HG03571 (cell line): ENCODE results near the gene RTEL1.
A peak's percentile ranks its signal among the peaks of the same experiment; 100 is the strongest.
"Not testable (repeated sequence)": the region's sequence is repeated elsewhere in the genome, so short reads cannot be mapped to it uniquely, and the experiment has no call there.

Experiments used
- ATAC-seq: cut with Tn5 transposase; IDR thresholded peaks from one replicate; pipeline ENCODE4 v1.9.1; 2021; ENCODE audit not compliant: unreplicated experiment

RTEL1 gene

GRCh38 chr20:63628246-63628975 lies 29.7 kb upstream of the RTEL1 start:
- ATAC-seq, result no peak

DNA sequence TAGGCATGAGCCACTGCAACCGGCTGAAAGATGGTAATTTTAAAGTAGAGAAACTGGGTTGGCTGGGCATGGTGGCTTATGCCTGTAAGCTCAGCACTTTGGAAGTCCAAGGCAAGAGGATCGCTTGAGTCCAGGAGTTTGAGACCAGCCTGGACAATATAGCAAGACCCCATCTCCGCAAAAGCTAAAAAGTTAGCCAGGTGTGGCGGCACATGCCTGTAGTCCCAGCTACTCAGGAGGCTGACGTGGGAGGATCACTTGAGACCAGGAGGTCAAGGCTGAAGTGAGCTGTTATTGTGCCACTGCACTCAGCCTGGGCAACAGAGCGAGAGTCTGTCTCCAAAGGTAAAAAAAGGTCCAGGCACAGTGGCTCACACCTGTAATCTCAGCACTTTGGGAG lies 27.2 kb upstream of the RTEL1 start:
- not testable (repeated sequence) for ATAC-seq

- ATAC-seq, result not testable (repeated sequence)
Measured at GRCh38 chr20:63631426-63631825, 26.7 kb upstream of the RTEL1 start.

DNA sequence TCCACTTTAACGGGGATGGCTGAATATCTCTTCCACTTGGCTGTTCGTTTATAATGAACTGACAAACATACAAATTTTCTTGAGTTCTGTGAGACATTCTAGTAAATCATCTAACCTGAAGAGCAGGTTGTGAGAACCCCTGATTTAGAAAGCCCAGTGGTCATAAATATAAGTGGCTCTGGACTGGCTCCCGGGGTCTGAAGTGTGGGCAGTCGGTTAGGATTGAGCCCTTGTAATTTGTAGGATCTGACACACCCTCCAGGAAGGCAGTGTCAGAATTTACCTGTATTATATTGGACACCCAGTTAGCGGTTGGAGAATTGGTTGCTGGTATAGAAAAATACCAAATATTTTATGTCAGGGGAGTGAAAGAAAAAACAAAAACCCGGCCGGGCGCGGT lies 24.4 kb upstream of the RTEL1 start:
- ATAC-seq, result no peak

DNA sequence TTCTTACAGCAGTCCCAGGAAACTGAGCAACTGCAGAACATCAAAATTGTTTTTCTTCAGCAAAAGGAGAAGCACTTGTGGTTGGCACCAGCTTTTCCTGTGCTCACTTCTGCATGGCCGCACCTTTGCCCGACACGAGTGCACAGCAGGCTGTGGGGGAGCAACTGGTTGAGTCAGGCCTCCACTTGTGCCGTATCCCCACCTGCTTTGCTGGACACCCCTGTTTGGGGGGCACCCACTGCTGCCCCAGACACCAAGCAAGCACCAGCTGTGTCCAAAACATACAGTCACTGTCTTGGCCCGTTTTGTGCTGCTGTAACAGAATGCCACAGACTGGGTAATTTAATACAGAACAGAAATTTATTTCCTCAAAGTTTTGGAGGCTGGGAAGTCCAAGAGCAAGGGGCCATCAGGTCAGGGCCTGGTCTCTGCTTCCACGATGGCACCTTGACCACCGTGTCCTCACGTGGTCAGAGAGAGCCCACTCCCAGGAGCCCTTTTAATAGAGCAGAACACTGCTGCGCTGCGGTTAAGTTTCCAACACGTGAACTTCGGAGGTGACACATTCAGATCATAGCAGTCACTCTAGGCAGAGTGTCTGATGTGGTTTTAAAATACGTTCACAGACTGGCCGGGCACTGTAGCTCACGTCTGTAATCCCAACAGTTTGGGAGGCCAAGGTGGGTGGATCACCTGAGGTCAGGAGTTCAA lies 22.5 kb upstream of the RTEL1 start:
- ATAC-seq, result no peak

- no peak for ATAC-seq
Measured at GRCh38 chr20:63636752-63637628, 21.1 kb upstream of the RTEL1 start.

GRCh38 chr20:63639093-63639975 lies 18.8 kb upstream of the RTEL1 start:
- ATAC-seq, result no peak

DNA sequence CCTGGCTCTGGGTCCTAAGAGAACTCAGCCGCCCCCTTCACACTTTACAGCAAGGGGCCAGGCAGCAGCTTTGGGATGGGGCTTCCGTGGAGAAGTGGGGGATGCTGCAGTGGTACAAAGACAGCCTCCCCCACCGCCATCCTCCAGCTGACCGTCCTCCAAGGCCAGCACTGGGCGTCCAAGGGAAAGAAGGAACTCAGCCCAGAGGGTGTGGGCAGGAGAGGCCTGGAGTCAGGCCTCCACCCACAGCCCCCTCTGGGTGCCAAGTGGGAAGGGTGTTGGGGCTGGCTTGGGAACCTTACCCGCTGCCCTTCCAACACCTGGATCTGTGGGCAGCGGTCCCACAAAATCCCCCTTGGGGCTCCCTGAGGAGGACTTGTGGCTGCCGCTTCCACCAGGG lies 18.0 kb upstream of the RTEL1 start:
- ATAC-seq, result no peak

DNA sequence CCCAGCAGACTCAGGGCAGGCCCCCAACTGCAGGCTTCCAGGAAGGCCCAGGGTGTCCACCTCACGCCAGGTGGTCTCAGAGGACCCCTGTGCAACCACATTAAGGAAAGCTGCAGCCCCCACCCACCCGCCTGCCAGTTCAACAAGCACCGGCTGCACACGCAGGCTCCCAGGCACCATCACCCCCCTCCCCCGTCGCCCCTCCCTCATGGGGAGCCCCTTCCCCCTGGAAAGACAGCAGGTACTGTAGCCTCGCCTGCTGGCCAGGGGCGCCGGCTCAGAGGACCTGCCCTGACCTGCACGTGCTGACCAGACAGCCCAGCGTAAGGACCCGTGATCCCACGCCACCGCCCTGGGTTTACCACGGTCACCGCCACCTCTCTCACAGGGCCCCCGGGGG lies 17.4 kb upstream of the RTEL1 start:
- ATAC-seq, result not testable (repeated sequence)

DNA sequence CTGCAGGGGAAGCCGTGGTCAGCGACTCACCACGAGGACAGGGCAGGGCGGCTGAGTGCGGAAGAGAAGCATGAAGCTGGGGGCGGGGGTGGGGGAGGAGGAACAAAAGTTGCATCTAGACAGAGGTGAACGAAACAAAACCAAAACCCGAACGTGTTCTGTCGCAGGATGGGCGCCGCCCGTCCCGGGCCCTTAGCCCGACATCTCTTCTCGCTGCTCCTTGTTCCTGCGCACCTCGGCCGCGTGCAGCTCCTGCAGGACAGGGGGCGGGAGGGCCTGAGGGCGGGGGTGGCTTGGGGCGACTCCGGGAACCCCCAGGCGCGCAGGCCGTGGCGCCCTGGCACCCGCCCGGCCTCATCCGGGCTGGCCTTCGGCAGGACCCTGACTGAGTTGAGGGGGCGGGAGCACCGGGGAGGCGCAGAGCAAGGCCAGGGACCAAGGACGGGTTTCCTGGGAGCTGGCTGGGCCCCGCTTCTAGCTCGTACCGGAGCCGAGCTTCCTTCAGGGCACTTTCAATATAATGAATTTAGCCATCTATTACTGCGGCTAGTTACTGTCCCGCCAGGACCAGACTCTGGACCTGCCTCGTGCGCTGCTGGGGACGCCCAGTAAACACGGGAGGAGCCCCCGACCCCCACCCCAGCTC lies 16.8 kb upstream of the RTEL1 start:
- no peak for ATAC-seq

DNA sequence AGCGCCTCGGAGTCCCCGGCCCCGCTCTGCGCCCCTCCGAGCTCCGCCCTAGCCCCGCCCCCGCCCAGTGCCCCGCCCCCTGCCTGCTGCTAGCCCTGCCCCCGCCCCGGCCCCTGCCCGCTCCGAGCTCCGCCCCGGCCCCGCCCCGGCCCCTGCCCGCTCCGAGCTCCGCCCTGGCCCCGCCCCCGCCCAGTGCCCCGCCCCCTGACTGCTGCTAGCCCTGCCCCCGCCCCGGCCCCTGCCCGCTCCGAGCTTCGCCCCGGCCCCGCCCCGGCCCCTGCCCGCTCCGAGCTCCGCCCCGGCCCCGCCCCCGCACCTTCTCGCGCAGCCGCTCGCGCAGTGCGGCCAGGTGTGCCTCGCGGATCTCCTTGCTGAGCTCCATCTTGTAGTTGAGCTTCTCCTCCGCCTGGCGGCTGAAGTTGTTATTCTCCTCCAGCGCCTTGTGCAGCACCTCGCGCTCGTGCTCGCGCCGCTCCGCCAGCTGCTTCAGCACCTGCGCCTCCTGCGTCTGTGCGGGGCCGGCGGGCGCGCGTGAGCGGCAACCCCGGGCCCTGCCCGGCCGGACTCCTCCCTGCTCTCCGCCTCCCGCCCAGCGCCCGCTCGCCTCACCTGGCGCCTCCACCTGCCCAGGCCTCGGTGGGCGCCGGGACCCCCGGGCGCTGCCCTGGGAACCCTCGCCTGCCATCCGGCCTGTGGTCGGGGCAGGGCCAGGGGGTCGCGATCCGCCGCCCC lies 16.2 kb upstream of the RTEL1 start:
- peak; percentile 59 for ATAC-seq

DNA sequence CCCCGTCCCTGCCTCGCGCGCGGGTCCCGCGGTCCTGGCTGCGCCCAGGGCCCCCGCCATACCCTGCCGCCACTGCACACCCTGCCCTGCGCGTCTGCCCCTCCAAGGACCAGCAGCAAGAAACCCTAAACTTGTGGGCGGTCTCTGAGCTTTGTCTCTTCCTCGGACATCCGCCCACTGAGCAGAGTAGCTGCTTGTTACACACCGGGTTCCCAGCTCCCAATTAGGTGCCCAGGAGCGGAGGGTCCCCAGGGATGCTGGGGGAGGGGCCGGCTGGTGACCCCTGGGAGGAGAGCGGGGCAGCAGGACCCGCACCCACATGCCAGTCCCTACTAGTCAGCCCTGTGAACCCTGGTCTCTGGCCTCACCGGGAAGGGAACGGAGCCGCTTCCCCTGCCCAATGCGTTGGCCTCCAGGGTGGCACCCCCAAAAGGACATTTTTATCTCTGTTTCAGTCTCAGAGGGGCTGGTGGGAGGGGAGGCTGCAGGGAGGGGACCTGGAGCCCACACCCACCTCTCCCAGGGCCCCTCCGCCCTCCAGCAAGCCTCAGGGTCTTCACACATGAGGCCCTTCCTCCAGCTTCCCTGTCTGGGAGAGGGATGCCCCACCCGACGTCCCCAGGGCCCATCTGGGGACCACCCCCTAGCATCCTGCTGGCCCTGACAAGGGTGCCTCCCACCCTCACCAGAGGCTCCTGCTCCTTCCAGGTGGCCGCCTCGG lies 15.4 kb upstream of the RTEL1 start:
- ATAC-seq, result no peak

DNA sequence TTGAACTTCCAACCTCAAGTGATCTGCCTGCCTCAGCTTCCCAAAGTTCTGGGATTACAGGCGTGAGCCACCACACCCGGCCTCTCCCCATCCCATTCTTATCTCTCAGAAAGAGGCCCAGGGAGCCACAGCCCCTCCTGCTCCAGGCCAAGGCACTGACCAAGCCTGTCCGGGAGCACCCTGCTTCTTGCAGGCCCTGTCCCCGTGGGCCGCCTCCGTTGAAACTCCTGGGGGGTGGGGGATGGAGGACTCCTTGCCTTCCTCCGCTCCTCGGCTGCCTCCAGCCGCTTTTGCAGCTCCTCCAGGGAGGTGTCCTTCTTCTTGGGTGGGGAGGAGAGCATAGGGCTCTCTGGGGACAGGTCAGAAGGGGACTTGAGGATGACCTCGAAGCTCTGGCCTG lies 14.6 kb upstream of the RTEL1 start:
- ATAC-seq, result no peak

DNA sequence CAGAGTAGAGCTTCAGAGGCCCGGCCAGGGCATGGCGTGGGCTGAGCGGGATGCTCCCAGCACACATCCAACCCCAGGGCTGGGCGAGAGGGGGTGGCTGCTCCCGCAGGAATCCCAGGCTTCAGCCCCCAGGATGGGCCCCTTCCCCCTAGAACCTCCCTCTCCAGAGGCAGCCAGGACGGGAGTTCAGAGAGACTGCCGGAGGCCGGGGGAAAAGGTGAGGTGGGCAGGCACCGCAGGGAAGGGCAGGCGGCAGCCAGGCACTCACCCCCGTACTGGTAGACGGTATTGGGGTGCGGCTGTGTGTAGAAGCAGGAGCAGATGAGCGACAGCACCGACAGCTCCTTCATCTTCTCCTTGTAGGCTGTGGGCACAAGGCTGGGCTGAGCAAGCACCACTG lies 14.2 kb upstream of the RTEL1 start:
- ATAC-seq, result no peak

DNA sequence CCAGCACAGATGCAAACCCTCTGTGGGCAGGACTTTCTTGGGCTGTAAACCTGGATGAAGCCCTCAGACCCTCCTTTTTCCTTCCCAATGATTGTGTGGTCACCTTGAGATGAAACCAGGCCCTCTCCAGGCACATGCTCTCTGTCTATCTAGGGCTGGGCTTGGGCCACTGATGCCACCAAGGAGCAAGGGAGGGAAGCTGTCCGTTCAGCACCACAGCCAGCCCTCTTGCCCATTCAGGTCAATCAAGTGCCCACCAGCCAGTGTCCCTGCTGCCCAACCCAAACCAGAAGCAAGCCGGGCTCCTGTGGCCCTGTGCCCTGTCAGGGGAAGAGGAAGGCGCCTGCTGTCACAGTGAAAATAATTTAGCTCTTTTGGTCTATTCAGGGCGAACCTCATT lies 12.9 kb upstream of the RTEL1 start:
- no peak for ATAC-seq

- no peak for ATAC-seq
Measured at GRCh38 chr20:63648190-63648589, 9.9 kb upstream of the RTEL1 start.

GRCh38 chr20:63648895-63649589 lies 9.1 kb upstream of the RTEL1 start:
- no peak for ATAC-seq

GRCh38 chr20:63650486-63650885 lies 7.6 kb upstream of the RTEL1 start:
- ATAC-seq, result not testable (repeated sequence)

- ATAC-seq, result no peak
Measured at GRCh38 chr20:63651942-63652191, 6.2 kb upstream of the RTEL1 start.
